HL-60 (cell line): ENCODE measurements around the gene CCDC66.

Experiments
- POLR2AphosphoS5 ChIP-seq: IDR thresholded peaks from 2 replicates; pipeline ENCODE4 v1.6.1; 2012; ENCODE audit warnings: low read depth
- SPI1 ChIP-seq: IDR thresholded peaks from 2 replicates; pipeline ENCODE4 v1.6.1; 2012; ENCODE audit warnings: low read depth, mild to moderate bottlenecking, borderline replicate concordance
- TF ChIP-seq, protein P1 (sequence below): IDR thresholded peaks from one replicate; pipeline ENCODE4 v1.5.1; 2011; ENCODE audit warnings: low read length, control low read depth, inconsistent platforms; ENCODE audit not compliant: insufficient read depth
- TF ChIP-seq, protein P2 (sequence below): IDR thresholded peaks from 2 replicates; pipeline ENCODE4 v1.6.1; 2012; ENCODE audit warnings: low read depth; ENCODE audit not compliant: insufficient replicate concordance

GRCh38 chr3:56654460-56654859 is 97.5 kb downstream of the CCDC66 start:
- TF ChIP-seq, protein P1, sequence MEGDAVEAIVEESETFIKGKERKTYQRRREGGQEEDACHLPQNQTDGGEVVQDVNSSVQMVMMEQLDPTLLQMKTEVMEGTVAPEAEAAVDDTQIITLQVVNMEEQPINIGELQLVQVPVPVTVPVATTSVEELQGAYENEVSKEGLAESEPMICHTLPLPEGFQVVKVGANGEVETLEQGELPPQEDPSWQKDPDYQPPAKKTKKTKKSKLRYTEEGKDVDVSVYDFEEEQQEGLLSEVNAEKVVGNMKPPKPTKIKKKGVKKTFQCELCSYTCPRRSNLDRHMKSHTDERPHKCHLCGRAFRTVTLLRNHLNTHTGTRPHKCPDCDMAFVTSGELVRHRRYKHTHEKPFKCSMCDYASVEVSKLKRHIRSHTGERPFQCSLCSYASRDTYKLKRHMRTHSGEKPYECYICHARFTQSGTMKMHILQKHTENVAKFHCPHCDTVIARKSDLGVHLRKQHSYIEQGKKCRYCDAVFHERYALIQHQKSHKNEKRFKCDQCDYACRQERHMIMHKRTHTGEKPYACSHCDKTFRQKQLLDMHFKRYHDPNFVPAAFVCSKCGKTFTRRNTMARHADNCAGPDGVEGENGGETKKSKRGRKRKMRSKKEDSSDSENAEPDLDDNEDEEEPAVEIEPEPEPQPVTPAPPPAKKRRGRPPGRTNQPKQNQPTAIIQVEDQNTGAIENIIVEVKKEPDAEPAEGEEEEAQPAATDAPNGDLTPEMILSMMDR = no peak
- TF ChIP-seq, protein P2, sequence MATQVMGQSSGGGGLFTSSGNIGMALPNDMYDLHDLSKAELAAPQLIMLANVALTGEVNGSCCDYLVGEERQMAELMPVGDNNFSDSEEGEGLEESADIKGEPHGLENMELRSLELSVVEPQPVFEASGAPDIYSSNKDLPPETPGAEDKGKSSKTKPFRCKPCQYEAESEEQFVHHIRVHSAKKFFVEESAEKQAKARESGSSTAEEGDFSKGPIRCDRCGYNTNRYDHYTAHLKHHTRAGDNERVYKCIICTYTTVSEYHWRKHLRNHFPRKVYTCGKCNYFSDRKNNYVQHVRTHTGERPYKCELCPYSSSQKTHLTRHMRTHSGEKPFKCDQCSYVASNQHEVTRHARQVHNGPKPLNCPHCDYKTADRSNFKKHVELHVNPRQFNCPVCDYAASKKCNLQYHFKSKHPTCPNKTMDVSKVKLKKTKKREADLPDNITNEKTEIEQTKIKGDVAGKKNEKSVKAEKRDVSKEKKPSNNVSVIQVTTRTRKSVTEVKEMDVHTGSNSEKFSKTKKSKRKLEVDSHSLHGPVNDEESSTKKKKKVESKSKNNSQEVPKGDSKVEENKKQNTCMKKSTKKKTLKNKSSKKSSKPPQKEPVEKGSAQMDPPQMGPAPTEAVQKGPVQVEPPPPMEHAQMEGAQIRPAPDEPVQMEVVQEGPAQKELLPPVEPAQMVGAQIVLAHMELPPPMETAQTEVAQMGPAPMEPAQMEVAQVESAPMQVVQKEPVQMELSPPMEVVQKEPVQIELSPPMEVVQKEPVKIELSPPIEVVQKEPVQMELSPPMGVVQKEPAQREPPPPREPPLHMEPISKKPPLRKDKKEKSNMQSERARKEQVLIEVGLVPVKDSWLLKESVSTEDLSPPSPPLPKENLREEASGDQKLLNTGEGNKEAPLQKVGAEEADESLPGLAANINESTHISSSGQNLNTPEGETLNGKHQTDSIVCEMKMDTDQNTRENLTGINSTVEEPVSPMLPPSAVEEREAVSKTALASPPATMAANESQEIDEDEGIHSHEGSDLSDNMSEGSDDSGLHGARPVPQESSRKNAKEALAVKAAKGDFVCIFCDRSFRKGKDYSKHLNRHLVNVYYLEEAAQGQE = no peak
- TF ChIP-seq SPI1 (no peak), POLR2AphosphoS5 (no peak)
